SK-N-SH (cell line): Measurements from ENCODE around the gene KRT6B. TPM values are rescaled to one million over a fixed set of nuclear protein-coding genes. Genes with fewer than 3 reads are reported as not detected.

ENCODE experiments used
- CTCF ChIA-PET: fragments of 300-600, 350-600 bp; formaldehyde crosslinking; extraction: SDS; loops from one replicate; lab custom pipeline; 2021; lab: Yijun Ruan, JAX
- POLR2A ChIA-PET: fragments of 350-600 bp; sonication (Branson Sonifier 250); formaldehyde crosslinking; extraction: SDS; loops from one replicate; lab custom pipeline; 2020; ENCODE audit warnings: antibody characterized with exemption, inconsistent platforms; lab: Yijun Ruan, JAX
- DNase-seq: peaks from one replicate; pipeline ENCODE4 v3.0.0; 2012
- H2AFZ ChIP-seq: fragments of 200-600 bp; sonication (generic); 2 replicates; pipeline ENCODE4 v1.8.1; 2016; ENCODE audit warnings: antibody characterized with exemption, mild to moderate bottlenecking, low read depth
- H3F3A ChIP-seq: fragments of 200-600 bp; sonication (generic); replicated peaks from 2 replicates; pipeline ENCODE3; 2016; ENCODE audit warnings: antibody characterized with exemption, mild to moderate bottlenecking; ENCODE audit not compliant: insufficient read depth
- H3K27ac ChIP-seq, 2 experiments: fragments of 200-500 bp in 1 of 2; fragments of 200-600 bp in 1 of 2; sonication (Bioruptor generic) in 1 of 2; sonication (generic), shearing (Covaris generic) in 1 of 2; 2 replicates each; pipeline versions ENCODE4 v1.5.1 to v1.6.1; 2014 to 2016; ENCODE audit warnings: low read depth in 2 of 2, inconsistent platforms in 1 of 2, low read length in 1 of 2, mild to moderate bottlenecking in 1 of 2, mixed read lengths in 1 of 2
- H3K27me3 ChIP-seq: fragments of 200-600 bp; sonication (generic), shearing (Covaris generic); 2 replicates; pipeline ENCODE4 v1.6.1; 2016; ENCODE audit warnings: mixed run types; ENCODE audit not compliant: insufficient read depth
- H3K36me3 ChIP-seq, 2 experiments: fragments of 200-500 bp in 1 of 2; fragments of 200-600 bp in 1 of 2; sonication (Bioruptor generic) in 1 of 2; sonication (generic) in 1 of 2; replicated peaks in 1 of 2; 2 replicates each; pipeline versions ENCODE3 to v1.5.1; 2014 to 2016; ENCODE audit warnings: low read length in 1 of 2, mild to moderate bottlenecking in 1 of 2; ENCODE audit not compliant: insufficient read depth in 2 of 2, control insufficient read depth in 1 of 2
- H3K4me1 ChIP-seq, 2 experiments: fragments of 200-500 bp in 1 of 2; fragments of 200-600 bp in 1 of 2; sonication (Bioruptor generic) in 1 of 2; sonication (generic), shearing (Covaris generic) in 1 of 2; 2 replicates each; pipeline versions ENCODE4 v1.5.1 to v1.6.1; 2014 to 2016; ENCODE audit warnings: low read depth in 1 of 2, low read length in 1 of 2, mixed run types in 1 of 2; ENCODE audit not compliant: insufficient read depth in 2 of 2, control insufficient read depth in 1 of 2
- H3K4me2 ChIP-seq: fragments of 200-600 bp; sonication (generic), shearing (Covaris generic); 2 replicates; pipeline ENCODE4 v1.6.1; 2017; ENCODE audit warnings: mixed run types
- H3K4me3 ChIP-seq, 2 experiments: fragments of 200-500 bp in 1 of 2; fragments of 200-600 bp in 1 of 2; sonication (Bioruptor generic) in 1 of 2; sonication (generic), shearing (Covaris generic) in 1 of 2; 2 replicates each; pipeline versions ENCODE4 v1.5.1 to v1.8.1; 2014 to 2016; ENCODE audit warnings: low read depth in 2 of 2, inconsistent platforms in 1 of 2, low read length in 1 of 2, mild to moderate bottlenecking in 1 of 2, mixed read lengths in 1 of 2, moderate library complexity in 1 of 2
- H3K79me2 ChIP-seq: fragments of 200-600 bp; sonication (generic); 2 replicates; pipeline ENCODE4 v1.8.1; 2017; ENCODE audit warnings: mild to moderate bottlenecking; ENCODE audit not compliant: insufficient read depth
- H3K9ac ChIP-seq: fragments of 200-600 bp; sonication (generic); 2 replicates; pipeline ENCODE4 v1.6.1; 2017; ENCODE audit warnings: mixed run types
- H3K9me2 ChIP-seq: fragments of 200-600 bp; sonication (generic); 2 replicates; pipeline ENCODE4 v1.6.1; 2017; ENCODE audit warnings: mixed run types
- H3K9me3 ChIP-seq: fragments of 200-600 bp; sonication (generic); 2 replicates; pipeline ENCODE4 v1.6.1; 2017; ENCODE audit warnings: mixed run types, mild to moderate bottlenecking, moderate library complexity
- H4K20me1 ChIP-seq: fragments of 200-600 bp; sonication (generic); 2 replicates; pipeline ENCODE4 v1.6.1; 2017; ENCODE audit warnings: mild to moderate bottlenecking, mixed run types; ENCODE audit not compliant: insufficient read depth
- FOXJ3 ChIP-seq: sonication (generic); formaldehyde crosslinking; IDR thresholded peaks from 2 replicates; pipeline ENCODE4 v1.5.1; 2020; ENCODE audit warnings: mild to moderate bottlenecking, missing genetic modification reagents
- FOXM1 ChIP-seq: IDR thresholded peaks from 2 replicates; pipeline ENCODE4 v1.4.0; 2012; ENCODE audit warnings: low read depth, mild to moderate bottlenecking
- GABPA ChIP-seq: IDR thresholded peaks from 2 replicates; pipeline ENCODE4 v1.4.0; 2012; ENCODE audit warnings: low read depth, mild to moderate bottlenecking
- JUND ChIP-seq: IDR thresholded peaks from 2 replicates; pipeline ENCODE4 v1.4.0; 2012
- NRF1 ChIP-seq: IDR thresholded peaks from 2 replicates; pipeline ENCODE4 v1.6.1; 2012; ENCODE audit warnings: low read depth, mild to moderate bottlenecking, low read length
- RAD21 ChIP-seq: IDR thresholded peaks from 2 replicates; pipeline ENCODE4 v1.6.1; 2012; ENCODE audit warnings: mild to moderate bottlenecking, low read length
- RCOR1 ChIP-seq: fragments of 150-350 bp; IDR thresholded peaks from 2 replicates; pipeline ENCODE4 v1.6.1; 2017; ENCODE audit warnings: antibody characterized with exemption, low read length
- REST ChIP-seq: IDR thresholded peaks from 2 replicates; pipeline ENCODE4 v1.6.1; 2012; ENCODE audit warnings: mild to moderate bottlenecking, low read depth, low read length, moderate library complexity
- RFX5 ChIP-seq: IDR thresholded peaks from 2 replicates; pipeline ENCODE4 v1.6.1; 2012; ENCODE audit warnings: mild to moderate bottlenecking, improper control_type of control experiment, low read length
- SIN3A ChIP-seq: IDR thresholded peaks from 2 replicates; pipeline ENCODE4 v1.6.1; 2012; ENCODE audit warnings: low read depth, mild to moderate bottlenecking, low read length, moderate library complexity, borderline replicate concordance
- TCF12 ChIP-seq: IDR thresholded peaks from 2 replicates; pipeline ENCODE4 v1.4.0; 2012
- TEAD4 ChIP-seq: IDR thresholded peaks from 2 replicates; pipeline ENCODE4 v1.4.0; 2012; ENCODE audit warnings: mild to moderate bottlenecking, borderline replicate concordance; ENCODE audit not compliant: insufficient read depth
- ZBTB33 ChIP-seq: IDR thresholded peaks from 2 replicates; pipeline ENCODE4 v1.4.0; 2012; ENCODE audit warnings: low read depth, borderline replicate concordance
- WGBS: methylation state at CpG from one replicate; pipeline ENCODE4 v1.1.6; 2017; ENCODE audit warnings: low lambda C conversion rate; 5-methylcytosine and 5-hydroxymethylcytosine counted together
- polyA plus RNA-seq, 3 experiments: library from polyadenylated mRNA; depleted of rRNA; stranded (reverse); fragments of >200 nt; gene quantifications; 2 replicates each; pipeline ENCODE4 v1.2.3, GENCODE V29; 2012
- TF ChIP-seq, protein P1 (sequence below): IDR thresholded peaks from 2 replicates; pipeline ENCODE4 v1.4.0; 2012; ENCODE audit warnings: low read depth
- TF ChIP-seq, protein P2 (sequence below): fragments of 150-350 bp; IDR thresholded peaks from 2 replicates; pipeline ENCODE4 v1.6.1; 2016; ENCODE audit warnings: mild to moderate bottlenecking, low read depth, low read length
- TF ChIP-seq, protein P3 (sequence below): fragments of 200-600 bp; sonication (generic); IDR thresholded peaks from 2 replicates; pipeline ENCODE4 v1.6.1; 2017; ENCODE audit warnings: antibody characterized with exemption, mild to moderate bottlenecking, moderate library complexity

KRT6B gene
- polyA plus RNA-seq, 1 of the 3 experiments (the other 2 are of a cell fraction): not detected

GRCh38 chr12:52413202-52413601, 38.7 kb downstream of the KRT6B start:
- no peaks in the 10 kb centered on the region for H3K9me2 ChIP-seq
- POLR2A ChIA-PET: no interaction called here
- TF ChIP-seq NRF1: no peak
- TF ChIP-seq GABPA: no peak
- no peak for TF ChIP-seq SIN3A
- no peak for TF ChIP-seq RAD21
- TF ChIP-seq, protein P1, sequence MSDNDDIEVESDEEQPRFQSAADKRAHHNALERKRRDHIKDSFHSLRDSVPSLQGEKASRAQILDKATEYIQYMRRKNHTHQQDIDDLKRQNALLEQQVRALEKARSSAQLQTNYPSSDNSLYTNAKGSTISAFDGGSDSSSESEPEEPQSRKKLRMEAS: no peak
- no peak for TF ChIP-seq FOXM1
- no peak for TF ChIP-seq TCF12
- TF ChIP-seq FOXJ3 (CRISPR knock-in tag): no peak
- no peak for TF ChIP-seq JUND
- TF ChIP-seq RFX5: no peak
- no peak for TF ChIP-seq ZBTB33
- TF ChIP-seq, protein P2, sequence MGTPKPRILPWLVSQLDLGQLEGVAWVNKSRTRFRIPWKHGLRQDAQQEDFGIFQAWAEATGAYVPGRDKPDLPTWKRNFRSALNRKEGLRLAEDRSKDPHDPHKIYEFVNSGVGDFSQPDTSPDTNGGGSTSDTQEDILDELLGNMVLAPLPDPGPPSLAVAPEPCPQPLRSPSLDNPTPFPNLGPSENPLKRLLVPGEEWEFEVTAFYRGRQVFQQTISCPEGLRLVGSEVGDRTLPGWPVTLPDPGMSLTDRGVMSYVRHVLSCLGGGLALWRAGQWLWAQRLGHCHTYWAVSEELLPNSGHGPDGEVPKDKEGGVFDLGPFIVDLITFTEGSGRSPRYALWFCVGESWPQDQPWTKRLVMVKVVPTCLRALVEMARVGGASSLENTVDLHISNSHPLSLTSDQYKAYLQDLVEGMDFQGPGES: no peak
- TF ChIP-seq, protein P3, sequence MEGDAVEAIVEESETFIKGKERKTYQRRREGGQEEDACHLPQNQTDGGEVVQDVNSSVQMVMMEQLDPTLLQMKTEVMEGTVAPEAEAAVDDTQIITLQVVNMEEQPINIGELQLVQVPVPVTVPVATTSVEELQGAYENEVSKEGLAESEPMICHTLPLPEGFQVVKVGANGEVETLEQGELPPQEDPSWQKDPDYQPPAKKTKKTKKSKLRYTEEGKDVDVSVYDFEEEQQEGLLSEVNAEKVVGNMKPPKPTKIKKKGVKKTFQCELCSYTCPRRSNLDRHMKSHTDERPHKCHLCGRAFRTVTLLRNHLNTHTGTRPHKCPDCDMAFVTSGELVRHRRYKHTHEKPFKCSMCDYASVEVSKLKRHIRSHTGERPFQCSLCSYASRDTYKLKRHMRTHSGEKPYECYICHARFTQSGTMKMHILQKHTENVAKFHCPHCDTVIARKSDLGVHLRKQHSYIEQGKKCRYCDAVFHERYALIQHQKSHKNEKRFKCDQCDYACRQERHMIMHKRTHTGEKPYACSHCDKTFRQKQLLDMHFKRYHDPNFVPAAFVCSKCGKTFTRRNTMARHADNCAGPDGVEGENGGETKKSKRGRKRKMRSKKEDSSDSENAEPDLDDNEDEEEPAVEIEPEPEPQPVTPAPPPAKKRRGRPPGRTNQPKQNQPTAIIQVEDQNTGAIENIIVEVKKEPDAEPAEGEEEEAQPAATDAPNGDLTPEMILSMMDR: no peak
- TF ChIP-seq TEAD4: no peak
- TF ChIP-seq RCOR1: no peak
- no peak for TF ChIP-seq REST
- TF ChIP-seq, all 33 proteins: peak for 0
- Histone ChIP-seq H3K27me3 (peaks cover 8% of the 10 kb centered on the region; the same call in 1 of the 2 replicates), H3K4me2 (no peak overlapping the region), H3K79me2 (no peaks in the 10 kb centered on the region), H3F3A (no peaks in the 10 kb centered on the region), H3K4me1 (peaks cover 0 to 5% of the 10 kb centered on the region in 2 experiments; a peak in 1 of 4 replicates), H3K9me3 (no peaks in the 10 kb centered on the region), H3K36me3 (no peaks in the 10 kb centered on the region), H3K9ac (no peak overlapping the region), H2AFZ (no peak overlapping the region), H3K27ac (no peak overlapping the region), H4K20me1 (no peaks in the 10 kb centered on the region), H3K4me3 (no peak overlapping the region)
- 15% methylated on average over 4 of the region's 4 CpGs for WGBS
- no peak for DNase-seq
- CTCF ChIA-PET: interaction anchor here (0.6 to 1.8 kb wide), 7 partner anchors 9 to 472 kb away, joined by 3 to 9 read pairs (median 4); no protein-coding TSS in a partner anchor
